ENCODE data around the gene PEX3.

PEX3 gene

GRCh38 chr6:143482593-143482992 is 32.0 kb downstream of the PEX3 start:
- no peak for TF ChIP-seq CTCF (IDR thresholded peaks at IDR 0.05; ENCODE audit: control extremely low read depth, extremely low read depth, low read depth, missing control alignments)
- ChIA-PET POLR2A (no interaction called here), CTCF (interaction anchor here (0.8 to 1.6 kb wide), 3 partner anchors 10 to 27 kb away, joined by 3 to 6 read pairs (median 3); no protein-coding TSS in a partner anchor)
- no peak for DNase-seq (ENCODE audit: extremely low spot score)

GRCh38 chr6:143485967-143486366 is 35.4 kb downstream of the PEX3 start:
- no peak for TF ChIP-seq CTCF (IDR thresholded peaks at IDR 0.05; ENCODE audit: control extremely low read depth, extremely low read depth, low read depth, missing control alignments)
- DNase-seq (ENCODE audit: extremely low spot score) = no peak
- ChIA-PET POLR2A (no interaction called here), CTCF (no interaction called here)

GRCh38 chr6:143486752-143487151 is 36.1 kb downstream of the PEX3 start:
- no peak for TF ChIP-seq CTCF (IDR thresholded peaks at IDR 0.05; ENCODE audit: control extremely low read depth, extremely low read depth, low read depth, missing control alignments)
- CTCF ChIA-PET = interaction anchor here (1.0 to 1.5 kb wide), 4 partner anchors 8 to 36 kb away, joined by 3 to 5 read pairs (median 4); partner anchors contain the start of genes ADAT2 and PEX3
- POLR2A ChIA-PET = no interaction called here
- no peak for DNase-seq (ENCODE audit: extremely low spot score)

- no peak for DNase-seq (ENCODE audit: extremely low spot score)
- ChIA-PET POLR2A (no interaction called here), CTCF (interaction anchor here (1.2 to 1.4 kb wide), 3 partner anchors 12 to 64 kb away, joined by 4 to 5 read pairs (median 4); no protein-coding TSS in a partner anchor)
- TF ChIP-seq CTCF (IDR thresholded peaks at IDR 0.05; ENCODE audit: control extremely low read depth, extremely low read depth, low read depth, missing control alignments) = no peak
Measured at GRCh38 chr6:143490244-143490643, 39.6 kb downstream of the PEX3 start.

GRCh38 chr6:143490775-143491174 is 40.2 kb downstream of the PEX3 start:
- CTCF ChIA-PET = interaction anchor here (1.2 to 1.4 kb wide), 3 partner anchors 11 to 65 kb away, joined by 4 to 5 read pairs (median 4); no protein-coding TSS in a partner anchor
- no peak for TF ChIP-seq CTCF (IDR thresholded peaks at IDR 0.05; ENCODE audit: control extremely low read depth, extremely low read depth, low read depth, missing control alignments)
- no peak for DNase-seq (ENCODE audit: extremely low spot score)
- POLR2A ChIA-PET = no interaction called here

GRCh38 chr6:143496974-143497373 is 46.4 kb downstream of the PEX3 start:
- DNase-seq (ENCODE audit: extremely low spot score) = no peak
- TF ChIP-seq CTCF (IDR thresholded peaks at IDR 0.05; ENCODE audit: control extremely low read depth, extremely low read depth, low read depth, missing control alignments) = no peak
- POLR2A ChIA-PET = no interaction called here
- CTCF ChIA-PET = interaction anchor here (1.1 to 2.0 kb wide), 4 partner anchors 9 to 804 kb away, joined by 3 to 15 read pairs (median 3); no protein-coding TSS in a partner anchor
